Measurements from ENCODE around the gene C2CD4B. TPM values are rescaled to one million over a fixed set of nuclear protein-coding genes. Genes with fewer than 3 reads are reported as not detected.

The C2CD4B gene
- polyA plus RNA-seq, 2 of the 4 experiments (the other 2 are of a cell fraction): 0.06 to 0.63 TPM

GRCh38 chr15:62183130-62183529 lies 18.0 kb upstream of the C2CD4B start:
- Histone ChIP-seq H3K27ac (no peak overlapping the region), H3K4me1 (no peaks in the 10 kb centered on the region), H3K4me3 (no peak overlapping the region), H3K4me2 (no peak overlapping the region), H3K9me3 (peaks cover 6% of the 10 kb centered on the region; the same call in 2 of the 3 replicates)
- no peak for TF ChIP-seq HOXB5 (CRISPR knock-in tag; IDR thresholded peaks at IDR 0.05)
- no peak for TF ChIP-seq EHF (CRISPR knock-in tag; IDR thresholded peaks at IDR 0.05)
- no peak for TF ChIP-seq HMGXB4 (CRISPR knock-in tag; IDR thresholded peaks at IDR 0.05; ENCODE audit: borderline replicate concordance)
- TF ChIP-seq MYC (IDR thresholded peaks at IDR 0.05; ENCODE audit: borderline replicate concordance, low read length): no peak
- TF ChIP-seq HOXA7 (CRISPR knock-in tag; IDR thresholded peaks at IDR 0.05): no peak
- TF ChIP-seq ZNF302 (CRISPR knock-in tag; IDR thresholded peaks at IDR 0.05): no peak
- no peak for TF ChIP-seq RFX5 (IDR thresholded peaks at IDR 0.05)
- no peak for TF ChIP-seq GATA3 (IDR thresholded peaks at IDR 0.05; ENCODE audit: borderline replicate concordance)
- no peak for TF ChIP-seq CTCF (IDR thresholded peaks at IDR 0.05)
- no peak for TF ChIP-seq CHD2 (IDR thresholded peaks at IDR 0.05; ENCODE audit: low read length, partially characterized antibody)
- CTCF ChIA-PET: interaction anchor here (0.9 to 1.5 kb wide), 2 partner anchors 12 to 122 kb away, joined by 3 read pairs; no protein-coding TSS in a partner anchor
- POLR2A ChIA-PET: no interaction called here
- DNase-seq (ENCODE audit: low read depth in 1 of 2, low spot score in 1 of 2) (no peak), ATAC-seq (no peak), FAIRE-seq (no peak)

- no peaks in the 10 kb centered on the region for H3K4me1 ChIP-seq
- no peak for DNase-seq (ENCODE audit: low read depth in 1 of 2, low spot score in 1 of 2)
- no peak for FAIRE-seq
- ChIA-PET POLR2A (no interaction called here), CTCF (interaction anchor here (1.3 to 1.4 kb wide), 2 partner anchors 81 to 134 kb away, joined by 5 to 7 read pairs; no protein-coding TSS in a partner anchor)
- H3K4me3 ChIP-seq: no peak overlapping the region
- no peak overlapping the region for H3K27ac ChIP-seq
- WGBS (ENCODE audit: missing lambda C conversion rate): 44% methylated on average over 5 of the region's 5 CpGs
- no peak overlapping the region for H3K4me2 ChIP-seq
- TF ChIP-seq HES2 (IDR thresholded peaks at IDR 0.05) (no peak), RCOR1 (IDR thresholded peaks at IDR 0.05; ENCODE audit: low read depth, low read length) (no peak), E2F6 (IDR thresholded peaks at IDR 0.05; ENCODE audit: borderline replicate concordance, low read depth) (no peak)
- H3K9me3 ChIP-seq: no peaks in the 10 kb centered on the region
- ATAC-seq: no peak
Observed at GRCh38 chr15:62173215-62173614, 8.1 kb upstream of the C2CD4B start.

GRCh38 chr15:62171882-62172281 lies 6.8 kb upstream of the C2CD4B start:
- Histone ChIP-seq H3K4me3 (no peak overlapping the region), H3K9me3 (no peaks in the 10 kb centered on the region), H3K4me1 (no peaks in the 10 kb centered on the region), H3K4me2 (no peak overlapping the region), H3K27ac (no peak overlapping the region)
- 25% methylated on average over 7 of the region's 7 CpGs for WGBS (ENCODE audit: missing lambda C conversion rate)
- FAIRE-seq: peak; percentile 28
- ChIA-PET CTCF (interaction anchor here (1.0 to 1.5 kb wide), 2 partner anchors 43 to 68 kb away, joined by 3 read pairs; no protein-coding TSS in a partner anchor), POLR2A (no interaction called here)
- ATAC-seq: no peak
- TF ChIP-seq EHF (CRISPR knock-in tag; IDR thresholded peaks at IDR 0.05): no peak
- TF ChIP-seq KDM1A (IDR thresholded peaks at IDR 0.05; ENCODE audit: low read depth): no peak
- TF ChIP-seq PBX3 (IDR thresholded peaks at IDR 0.05): no peak
- no peak for TF ChIP-seq HES2 (IDR thresholded peaks at IDR 0.05)
- TF ChIP-seq CBX2 (IDR thresholded peaks at IDR 0.05; ENCODE audit: borderline replicate concordance, low read depth): no peak
- TF ChIP-seq JUNB (IDR thresholded peaks at IDR 0.05): no peak
- TF ChIP-seq SREBF2 (IDR thresholded peaks at IDR 0.05): no peak
- DNase-seq (ENCODE audit: low read depth in 1 of 2, low spot score in 1 of 2): no peak

All from A549 (cell line).